Naive B cell (primary cell): ENCODE measurements around the gene NFKB2. TPM values are rescaled to one million over a fixed set of nuclear protein-coding genes. Genes with fewer than 3 reads are reported as not detected.

Experiments used
- ATAC-seq, 2 donors: fragments of 150-1000 bp; cut with Tn5 transposase; 2 replicates each; pipeline ENCODE4 v1.10.0; 2021; ENCODE audit warnings: low read depth in 2 of 2, mild to moderate bottlenecking in 2 of 2, moderate library complexity in 2 of 2
- DNase-seq: peaks from one replicate; pipeline ENCODE4 v3.0.0; 2022
- H3K27ac Mint-ChIP-seq, 6 donors: one replicate each; pipeline ENCODE4 v1.8.0; 2020 to 2022; ENCODE audit warnings: mild to moderate bottlenecking in 6 of 6, mixed read lengths in 6 of 6, moderate library complexity in 5 of 6, inconsistent platforms in 2 of 6
- H3K27me3 Mint-ChIP-seq, 3 donors: one replicate each; pipeline ENCODE4 v1.8.0; 2021 to 2022; ENCODE audit warnings: mixed read lengths in 3 of 3, mild to moderate bottlenecking in 1 of 3
- H3K36me3 Mint-ChIP-seq, 2 donors: one replicate each; pipeline ENCODE4 v1.8.0; 2020 to 2022; ENCODE audit warnings: mixed read lengths in 2 of 2, inconsistent platforms in 1 of 2, mild to moderate bottlenecking in 1 of 2
- H3K4me1 Mint-ChIP-seq, 3 donors: one replicate each; pipeline ENCODE4 v1.8.0; 2020 to 2022; ENCODE audit warnings: mixed read lengths in 3 of 3, inconsistent platforms in 1 of 3, mild to moderate bottlenecking in 1 of 3, moderate library complexity in 1 of 3
- H3K4me3 Mint-ChIP-seq, 8 donors: one replicate each; pipeline ENCODE4 v1.8.0; 2020 to 2022; ENCODE audit warnings: mild to moderate bottlenecking in 8 of 8, mixed read lengths in 8 of 8, moderate library complexity in 8 of 8, inconsistent platforms in 2 of 8
- H3K9me3 Mint-ChIP-seq, 7 donors: one replicate each; pipeline ENCODE4 v1.8.0; 2020 to 2022; ENCODE audit warnings: mixed read lengths in 7 of 7, mild to moderate bottlenecking in 5 of 7, inconsistent platforms in 2 of 7, moderate library complexity in 1 of 7
- polyA plus RNA-seq, 6 donors: library from polyadenylated mRNA; unstranded; fragments of 300-500 nt; fragmentation: Illumina TruSeq; gene quantifications; one replicate each; pipeline ENCODE4 v1.2.3, GENCODE V29; 2021; ENCODE audit warnings: low read depth in 6 of 6

Gene NFKB2
- polyA plus RNA-seq, 6 donors from 2014 or later: 24.2 to 49.4 (median 34.7) TPM

GRCh38 chr10:102406815-102407214 lies 11.3 kb downstream of the NFKB2 start:
- ATAC-seq (no peak), DNase-seq (no peak)
- Mint-ChIP-seq H3K27ac (peak overlapping the region in 3 of 6 donors; percentile 62 to 76 (median 68)), H3K36me3 (peaks cover 0 to 14% of the 10 kb centered on the region in 2 donors), H3K27me3 (peaks cover 36 to 43% (median 37%) of the 10 kb centered on the region in 3 donors), H3K4me3 (peak overlapping the region in 4 of 8 donors; percentile 22 to 61 (median 56)), H3K4me1 (peaks cover 31 to 51% (median 37%) of the 10 kb centered on the region in 3 donors), H3K9me3 (peaks cover 0 to 2% (median 0%) of the 10 kb centered on the region in 7 donors)

- ATAC-seq (no peak), DNase-seq (no peak)
- Mint-ChIP-seq H3K27ac (peak overlapping the region in 1 of 6 donors; percentile 76), H3K36me3 (peaks cover 0 to 14% of the 10 kb centered on the region in 2 donors), H3K4me1 (peaks cover 31 to 53% (median 38%) of the 10 kb centered on the region in 3 donors), H3K9me3 (peaks cover 0 to 2% (median 0%) of the 10 kb centered on the region in 7 donors), H3K4me3 (peak overlapping the region in 5 of 8 donors; percentile 9 to 66 (median 52)), H3K27me3 (peaks cover 38 to 50% (median 44%) of the 10 kb centered on the region in 3 donors)
These were observed 12.1 kb downstream of the NFKB2 start for GRCh38 chr10:102407425-102408130.

GRCh38 chr10:102408131-102408727 lies 12.7 kb downstream of the NFKB2 start:
- H3K27me3 Mint-ChIP-seq: peaks cover 43 to 57% (median 49%) of the 10 kb centered on the region in 3 donors
- peak overlapping the region; percentile 16 to 82 (median 65) for H3K4me3 Mint-ChIP-seq
- no peak for ATAC-seq
- H3K4me1 Mint-ChIP-seq: peaks cover 31 to 53% (median 44%) of the 10 kb centered on the region in 3 donors
- no peak for DNase-seq
- peaks cover 0 to 2% (median 0%) of the 10 kb centered on the region in 7 donors for H3K9me3 Mint-ChIP-seq
- H3K36me3 Mint-ChIP-seq: peaks cover 0 to 14% of the 10 kb centered on the region in 2 donors
- H3K27ac Mint-ChIP-seq: peak overlapping the region in 3 of 6 donors; percentile 15 to 85 (median 64)

- ATAC-seq: peak; percentile 56 to 62
- peak overlapping the region in 4 of 6 donors; percentile 14 to 64 (median 45) for H3K27ac Mint-ChIP-seq
- DNase-seq: no peak
These were observed 13.5 kb downstream of the NFKB2 start for GRCh38 chr10:102408728-102409603.

GRCh38 chr10:102409604-102410428 lies 14.3 kb downstream of the NFKB2 start:
- no peak for DNase-seq
- Mint-ChIP-seq H3K27me3 (peaks cover 51 to 73% (median 58%) of the 10 kb centered on the region in 3 donors), H3K4me1 (peaks cover 27 to 49% (median 38%) of the 10 kb centered on the region in 3 donors), H3K4me3 (peak overlapping the region; percentile 64 to 89 (median 78)), H3K36me3 (peaks cover 0 to 14% of the 10 kb centered on the region in 2 donors), H3K27ac (peak overlapping the region in 3 of 6 donors; percentile 2 to 60 (median 30)), H3K9me3 (peaks cover 0 to 2% (median 0%) of the 10 kb centered on the region in 7 donors)
- ATAC-seq: no peak

More at GRCh38 chr10:102408728-102409603, 13.5 kb downstream of the NFKB2 start:
- Mint-ChIP-seq H3K27me3 (peaks cover 48 to 64% (median 50%) of the 10 kb centered on the region in 3 donors), H3K4me1 (peaks cover 31 to 46% (median 38%) of the 10 kb centered on the region in 3 donors), H3K36me3 (peaks cover 0 to 14% of the 10 kb centered on the region in 2 donors), H3K4me3 (peak overlapping the region; percentile 64 to 89 (median 78)), H3K9me3 (peaks cover 0 to 2% (median 0%) of the 10 kb centered on the region in 7 donors)

- DNase-seq (no peak), ATAC-seq (no peak)
- peaks cover 0 to 2% (median 0%) of the 10 kb centered on the region in 7 donors for H3K9me3 Mint-ChIP-seq
- no peak overlapping the region for H3K27ac Mint-ChIP-seq
- peaks cover 0 to 14% of the 10 kb centered on the region in 2 donors for H3K36me3 Mint-ChIP-seq
- H3K4me1 Mint-ChIP-seq: peaks cover 27 to 48% (median 38%) of the 10 kb centered on the region in 3 donors
- H3K4me3 Mint-ChIP-seq: peak overlapping the region in 7 of 8 donors; percentile 49 to 89 (median 78)
- H3K27me3 Mint-ChIP-seq: peaks cover 51 to 79% (median 64%) of the 10 kb centered on the region in 3 donors
These were observed 15.0 kb downstream of the NFKB2 start for GRCh38 chr10:102410429-102411073.

GRCh38 chr10:102411341-102412255 lies 16.1 kb downstream of the NFKB2 start:
- peaks cover 0 to 21% of the 10 kb centered on the region in 2 donors for H3K36me3 Mint-ChIP-seq
- peaks cover 27 to 42% (median 35%) of the 10 kb centered on the region in 3 donors for H3K4me1 Mint-ChIP-seq
- peaks cover 56 to 89% (median 74%) of the 10 kb centered on the region in 3 donors for H3K27me3 Mint-ChIP-seq
- peak overlapping the region in 3 of 6 donors; percentile 47 to 88 (median 49) for H3K27ac Mint-ChIP-seq
- H3K4me3 Mint-ChIP-seq: peak overlapping the region; percentile 8 to 79 (median 66)
- no peak for DNase-seq
- peaks cover 0 to 2% (median 0%) of the 10 kb centered on the region in 7 donors for H3K9me3 Mint-ChIP-seq
- no peak for ATAC-seq

- DNase-seq: no peak
- no peak overlapping the region for H3K27ac Mint-ChIP-seq
- peaks cover 0 to 2% (median 0%) of the 10 kb centered on the region in 7 donors for H3K9me3 Mint-ChIP-seq
- peaks cover 0 to 21% of the 10 kb centered on the region in 2 donors for H3K36me3 Mint-ChIP-seq
- peaks cover 25 to 38% (median 35%) of the 10 kb centered on the region in 3 donors for H3K4me1 Mint-ChIP-seq
- ATAC-seq: no peak
- peak overlapping the region in 1 of 8 donors; percentile 66 for H3K4me3 Mint-ChIP-seq
- peaks cover 55 to 91% (median 81%) of the 10 kb centered on the region in 3 donors for H3K27me3 Mint-ChIP-seq
These were observed 16.8 kb downstream of the NFKB2 start for GRCh38 chr10:102412293-102412692.

- peaks cover 0 to 21% of the 10 kb centered on the region in 2 donors for H3K36me3 Mint-ChIP-seq
- H3K4me1 Mint-ChIP-seq: peaks cover 25 to 39% (median 34%) of the 10 kb centered on the region in 3 donors
- H3K4me3 Mint-ChIP-seq: peak overlapping the region in 1 of 8 donors; percentile 52
- H3K27ac Mint-ChIP-seq: peak overlapping the region in 1 of 6 donors; percentile 76
- peaks cover 53 to 91% (median 82%) of the 10 kb centered on the region in 3 donors for H3K27me3 Mint-ChIP-seq
- ATAC-seq (peak; percentile 17 to 23), DNase-seq (no peak)
- H3K9me3 Mint-ChIP-seq: peaks cover 0 to 2% (median 0%) of the 10 kb centered on the region in 7 donors
These were observed 17.7 kb downstream of the NFKB2 start for GRCh38 chr10:102413053-102413705.

GRCh38 chr10:102413806-102414561 lies 18.5 kb downstream of the NFKB2 start:
- Mint-ChIP-seq H3K4me3 (no peak overlapping the region), H3K27me3 (peaks cover 51 to 93% (median 79%) of the 10 kb centered on the region in 3 donors), H3K9me3 (no peaks in the 10 kb centered on the region), H3K27ac (no peak overlapping the region), H3K4me1 (peaks cover 26 to 39% (median 31%) of the 10 kb centered on the region in 3 donors), H3K36me3 (peaks cover 0 to 21% of the 10 kb centered on the region in 2 donors)
- DNase-seq (no peak), ATAC-seq (no peak)
